GM21367 (cell line): ENCODE results near the gene SPP2.

Source experiments
- ATAC-seq: cut with Tn5 transposase; IDR thresholded peaks from one replicate; pipeline ENCODE4 v1.9.1; 2021; ENCODE audit not compliant: unreplicated experiment

SPP2 gene

GRCh38 chr2:234050455-234051135 lies at the start of gene SPP2:
Gene SPP2, plus strand, starts transcription at chr2:234050702. Its CDS starts 85 bp downstream, at chr2:234050787.
- no peak for ATAC-seq

- ATAC-seq, result no peak
These were observed 48.9 kb upstream of the SPP2 start for GRCh38 chr2:234001380-234002160.

- no peak for ATAC-seq
These were observed 48.2 kb upstream of the SPP2 start for GRCh38 chr2:234002281-234002680.

GRCh38 chr2:234003972-234004617 lies 46.4 kb upstream of the SPP2 start:
- ATAC-seq, result no peak

GRCh38 chr2:234005126-234005525 lies 45.4 kb upstream of the SPP2 start:
- no peak for ATAC-seq

- no peak for ATAC-seq
These were observed 44.0 kb upstream of the SPP2 start for GRCh38 chr2:234006501-234006900.

GRCh38 chr2:234014427-234014826 lies 36.1 kb upstream of the SPP2 start:
- no peak for ATAC-seq

GRCh38 chr2:234015861-234016260 lies 34.6 kb upstream of the SPP2 start:
- no peak for ATAC-seq

GRCh38 chr2:234019896-234020295 lies 30.6 kb upstream of the SPP2 start:
- ATAC-seq, result no peak

GRCh38 chr2:234020332-234020731 lies 30.2 kb upstream of the SPP2 start:
- no peak for ATAC-seq

GRCh38 chr2:234022424-234022823 lies 28.1 kb upstream of the SPP2 start:
- no peak for ATAC-seq

- no peak for ATAC-seq
These were observed 26.2 kb upstream of the SPP2 start for GRCh38 chr2:234024304-234024703.

GRCh38 chr2:234025466-234025865 lies 25.0 kb upstream of the SPP2 start:
- no peak for ATAC-seq

- ATAC-seq, result no peak
These were observed 24.6 kb upstream of the SPP2 start for GRCh38 chr2:234025891-234026401.

GRCh38 chr2:234026693-234027254 lies 23.7 kb upstream of the SPP2 start:
- no peak for ATAC-seq

- ATAC-seq, result no peak
These were observed 22.9 kb upstream of the SPP2 start for GRCh38 chr2:234027641-234028040.

GRCh38 chr2:234029150-234029733 lies 21.3 kb upstream of the SPP2 start:
- no peak for ATAC-seq

- ATAC-seq, result no peak
These were observed 19.3 kb upstream of the SPP2 start for GRCh38 chr2:234031207-234031606.

GRCh38 chr2:234032279-234032856 lies 18.1 kb upstream of the SPP2 start:
- no peak for ATAC-seq

GRCh38 chr2:234033174-234033573 lies 17.3 kb upstream of the SPP2 start:
- ATAC-seq, result no peak

GRCh38 chr2:234033885-234034284 lies 16.6 kb upstream of the SPP2 start:
- no peak for ATAC-seq
